ENCODE measurements around the gene TNRC6C.

DNA sequence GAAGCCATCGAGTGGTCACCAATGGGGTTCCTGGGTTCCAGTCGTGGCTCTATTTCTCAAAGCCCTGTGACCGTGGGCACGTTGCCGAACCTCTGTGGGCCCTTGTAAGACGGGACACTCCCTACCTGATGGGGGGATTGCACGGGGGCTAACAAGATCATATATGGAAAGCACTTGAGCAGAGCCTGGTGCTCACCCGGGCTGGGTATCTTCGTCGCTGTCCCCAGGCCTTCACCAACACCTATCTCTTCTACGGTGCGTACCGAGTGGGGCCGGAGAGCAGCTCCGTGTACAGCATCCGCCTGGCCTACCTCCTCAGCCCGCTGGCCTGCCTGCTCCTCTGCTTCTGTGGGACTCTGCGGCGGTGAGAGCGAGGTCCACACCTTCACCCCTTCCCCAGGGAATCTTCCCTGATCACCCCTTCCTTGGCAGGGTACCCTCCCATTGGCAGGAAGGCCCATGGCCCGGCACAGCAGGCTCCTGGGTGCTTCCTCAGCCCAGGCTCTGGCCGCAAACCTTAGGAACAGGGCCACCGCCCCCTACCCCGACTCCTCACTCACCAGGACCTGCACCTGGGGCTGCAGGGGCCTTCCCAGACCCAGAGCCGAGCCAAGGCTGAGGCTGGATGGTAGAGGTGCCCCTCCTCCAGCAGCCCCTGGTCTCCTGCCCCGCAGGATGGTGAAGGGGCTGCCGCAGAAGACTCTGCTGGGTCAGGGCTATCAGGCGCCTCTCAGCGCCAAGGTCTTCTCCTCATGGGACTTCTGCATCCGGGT, 174.9 kb downstream of the TNRC6C start:
- TF ChIP-seq EZH2 (IDR thresholded peaks at IDR 0.05; ENCODE audit: borderline replicate concordance) = no peak
- TF ChIP-seq, protein P1, sequence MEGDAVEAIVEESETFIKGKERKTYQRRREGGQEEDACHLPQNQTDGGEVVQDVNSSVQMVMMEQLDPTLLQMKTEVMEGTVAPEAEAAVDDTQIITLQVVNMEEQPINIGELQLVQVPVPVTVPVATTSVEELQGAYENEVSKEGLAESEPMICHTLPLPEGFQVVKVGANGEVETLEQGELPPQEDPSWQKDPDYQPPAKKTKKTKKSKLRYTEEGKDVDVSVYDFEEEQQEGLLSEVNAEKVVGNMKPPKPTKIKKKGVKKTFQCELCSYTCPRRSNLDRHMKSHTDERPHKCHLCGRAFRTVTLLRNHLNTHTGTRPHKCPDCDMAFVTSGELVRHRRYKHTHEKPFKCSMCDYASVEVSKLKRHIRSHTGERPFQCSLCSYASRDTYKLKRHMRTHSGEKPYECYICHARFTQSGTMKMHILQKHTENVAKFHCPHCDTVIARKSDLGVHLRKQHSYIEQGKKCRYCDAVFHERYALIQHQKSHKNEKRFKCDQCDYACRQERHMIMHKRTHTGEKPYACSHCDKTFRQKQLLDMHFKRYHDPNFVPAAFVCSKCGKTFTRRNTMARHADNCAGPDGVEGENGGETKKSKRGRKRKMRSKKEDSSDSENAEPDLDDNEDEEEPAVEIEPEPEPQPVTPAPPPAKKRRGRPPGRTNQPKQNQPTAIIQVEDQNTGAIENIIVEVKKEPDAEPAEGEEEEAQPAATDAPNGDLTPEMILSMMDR (IDR thresholded peaks at IDR 0.05; ENCODE audit: poor library complexity) = no peak
- no peak for TF ChIP-seq EZH2phosphoT487 (IDR thresholded peaks at IDR 0.05; ENCODE audit: low read depth, severe bottlenecking, unreplicated experiment)

Data from hepatocyte (in vitro differentiated cells).